Gastroesophageal sphincter (tissue), 3 donors: ENCODE measurements around the gene PPP1R14C.

ENCODE experiments used
- CTCF ChIP-seq, 4 experiments: fragments of 200-600 bp in 2 of 4; fragments of 450-650 bp in 2 of 4; sonication (generic) in 1 of 4; IDR thresholded peaks; one replicate each; pipeline ENCODE4 v1.5.1; 2017 to 2019; ENCODE audit warnings: antibody characterized with exemption in 4 of 4, mild to moderate bottlenecking in 2 of 4, moderate library complexity in 2 of 4
- EP300 ChIP-seq: sonication (generic); formaldehyde crosslinking; IDR thresholded peaks from one replicate; pipeline ENCODE4 v1.6.1; 2017; ENCODE audit warnings: antibody characterized with exemption, mild to moderate bottlenecking
- POLR2AphosphoS5 ChIP-seq: sonication (generic); formaldehyde crosslinking; IDR thresholded peaks from one replicate; pipeline ENCODE4 v1.6.1; 2017; ENCODE audit warnings: antibody characterized with exemption

- TF ChIP-seq CTCF (IDR thresholded peaks at IDR 0.05) (no peak), POLR2AphosphoS5 (no peak), EP300 (no peak)
Observed at GRCh38 chr6:150296890-150297289, 154.0 kb downstream of the PPP1R14C start.
